GM19463 (cell line): ENCODE measurements around the gene DCUN1D2.
"Not testable (repeated sequence)": the region's sequence is repeated elsewhere in the genome, so short reads cannot be mapped to it uniquely, and the experiment has no call there.

ENCODE experiments used
- ATAC-seq: cut with Tn5 transposase; IDR thresholded peaks from one replicate; pipeline ENCODE4 v1.9.1; 2021; ENCODE audit warnings: mild to moderate bottlenecking, moderate library complexity; ENCODE audit not compliant: unreplicated experiment

The DCUN1D2 gene

DNA sequence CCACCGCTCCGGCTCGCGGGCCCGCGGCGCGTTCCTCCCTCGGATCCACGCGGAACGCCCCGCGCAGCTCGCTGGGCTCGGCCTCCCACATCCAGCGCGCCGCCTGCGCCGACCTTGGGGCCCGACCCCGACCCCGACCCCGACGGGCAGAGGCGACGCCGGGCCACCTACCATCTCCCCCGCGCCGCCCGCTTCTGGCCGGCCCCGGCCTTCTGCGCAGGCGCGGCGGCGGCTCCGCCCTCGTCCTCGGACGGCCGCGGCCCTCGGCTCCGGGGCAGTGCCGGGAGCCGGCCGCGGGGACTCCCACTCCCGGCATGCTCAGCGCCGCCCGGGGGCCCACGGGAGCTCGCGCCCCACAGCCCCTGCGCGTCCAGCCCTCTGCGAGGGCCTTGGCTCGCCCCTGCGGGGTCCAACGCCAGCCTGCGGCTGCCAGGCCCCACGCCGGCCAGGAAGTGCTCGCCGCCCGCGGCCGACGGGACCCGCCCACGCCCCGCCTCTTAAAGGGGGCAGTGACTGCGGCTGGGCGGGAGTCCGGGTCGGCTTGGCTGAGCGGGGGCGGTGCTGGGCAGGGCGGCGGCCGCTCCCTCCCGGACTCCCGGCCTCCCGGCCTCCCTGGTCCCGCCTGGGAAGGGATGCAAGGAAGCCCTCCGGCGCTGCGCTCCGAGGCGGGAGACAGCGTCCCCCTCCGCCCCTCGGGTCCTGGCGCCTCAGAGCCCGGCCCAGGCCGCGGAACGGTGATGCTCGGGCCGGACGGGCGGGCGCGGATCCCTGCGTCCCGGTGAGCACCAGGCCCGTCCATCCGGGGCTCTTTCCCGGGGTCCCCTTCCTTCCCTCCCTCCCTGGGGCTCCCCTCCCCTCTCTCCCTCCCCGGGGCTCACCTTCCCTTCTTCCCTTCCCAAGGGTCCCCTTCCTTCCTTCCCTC lies at the start of gene DCUN1D2:
DCUN1D2 (minus strand) TSS at position 216 of the 922 bp plus-strand sequence; CDS start at position 174, 42 bp downstream.
- ATAC-seq: peak; percentile 81

DNA sequence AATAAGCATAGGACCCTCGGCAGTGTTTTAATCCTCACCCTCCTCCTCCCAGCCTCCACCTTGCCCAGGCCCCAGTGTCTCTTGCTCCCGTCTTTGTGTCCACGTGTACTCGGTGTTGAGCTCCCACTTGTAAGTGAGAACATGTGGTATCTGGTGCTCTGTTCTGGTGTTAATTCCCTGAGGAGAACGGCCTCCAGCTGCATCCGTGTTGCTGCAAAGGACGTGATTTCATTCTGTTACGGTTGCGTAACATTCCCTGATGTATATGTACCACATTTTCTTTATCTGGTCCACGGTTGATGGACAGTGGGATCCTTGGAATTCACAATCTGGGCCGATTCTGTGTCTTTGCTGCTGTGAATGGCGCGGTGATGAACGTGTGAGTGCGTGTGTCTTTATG lies 49.3 kb upstream of the DCUN1D2 start:
- ATAC-seq: no peak

DNA sequence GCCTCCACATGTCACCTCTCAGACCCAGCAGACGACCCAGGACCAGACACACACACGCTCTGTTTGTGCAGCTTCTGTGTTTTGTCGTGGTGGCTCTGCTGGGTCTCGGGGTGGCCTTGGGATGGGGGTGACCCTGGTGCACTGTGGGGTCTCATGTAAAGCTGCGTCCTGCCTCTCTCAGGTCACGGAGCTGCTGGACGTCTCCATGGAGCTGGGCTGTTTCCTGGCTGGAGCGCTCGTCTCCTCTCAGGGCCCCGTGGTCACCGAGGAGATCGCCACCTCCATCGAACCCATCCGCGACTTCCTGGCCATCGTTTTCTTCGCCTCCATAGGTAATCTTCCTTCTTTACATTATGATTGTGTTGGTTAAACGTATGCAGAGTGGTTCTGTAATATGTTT lies 48.7 kb upstream of the DCUN1D2 start:
- ATAC-seq: no peak

DNA sequence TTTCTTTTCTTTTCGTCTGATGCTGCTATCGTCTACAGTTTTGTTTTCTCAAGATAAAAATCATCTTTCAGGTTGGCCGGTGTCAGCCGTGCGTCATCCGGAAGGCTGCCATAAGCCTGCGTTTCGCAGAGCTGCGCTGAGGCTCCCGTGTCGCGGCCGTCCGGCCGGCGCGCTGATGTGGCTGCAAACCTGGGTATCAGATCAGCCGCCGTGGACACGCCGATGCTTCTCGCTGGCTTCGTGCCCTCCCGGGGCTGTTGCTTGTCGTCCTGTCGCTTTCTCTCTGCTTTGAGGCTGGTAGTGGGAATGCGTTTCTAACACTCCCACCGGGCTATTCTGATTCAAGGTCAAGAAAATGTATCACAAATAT lies 48.2 kb upstream of the DCUN1D2 start:
- no peak for ATAC-seq

DNA sequence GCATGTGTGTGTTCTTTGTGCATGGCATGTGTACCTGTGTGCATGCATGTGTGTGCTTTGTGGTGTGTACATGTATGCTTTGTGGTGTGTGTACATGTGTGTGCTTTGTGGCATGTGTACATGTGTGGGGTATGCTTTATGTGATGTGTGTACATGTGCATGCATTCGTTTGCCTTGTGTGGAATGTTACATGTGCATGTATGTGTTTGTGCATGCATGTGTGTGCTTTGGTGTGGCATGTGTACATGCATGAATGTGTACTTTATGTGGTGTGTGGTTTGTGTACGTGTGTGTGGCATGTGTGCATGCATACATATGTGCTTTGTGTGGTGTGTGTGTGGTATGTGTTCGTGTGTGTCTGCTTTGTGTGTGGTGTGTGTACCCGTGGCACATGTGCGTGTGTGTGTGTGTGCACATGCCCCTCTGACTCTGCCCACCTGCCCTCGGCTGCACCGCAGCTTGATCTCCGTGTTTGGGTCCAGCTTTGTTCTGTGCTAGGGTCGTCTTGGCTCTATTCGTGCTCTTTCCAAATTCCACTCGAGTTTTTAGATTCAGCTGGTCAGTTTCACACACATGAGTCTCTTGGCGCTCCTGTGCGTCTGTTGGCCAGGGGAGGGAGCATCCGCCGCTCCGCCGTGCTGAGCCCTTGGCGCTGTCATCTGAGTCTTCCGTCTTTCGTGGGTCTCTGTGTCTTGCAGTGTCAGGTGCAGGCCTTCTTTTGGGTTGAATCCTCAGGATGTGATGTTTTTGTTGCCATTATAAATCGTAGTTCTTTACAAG lies 47.6 kb upstream of the DCUN1D2 start:
- no peak for ATAC-seq

DNA sequence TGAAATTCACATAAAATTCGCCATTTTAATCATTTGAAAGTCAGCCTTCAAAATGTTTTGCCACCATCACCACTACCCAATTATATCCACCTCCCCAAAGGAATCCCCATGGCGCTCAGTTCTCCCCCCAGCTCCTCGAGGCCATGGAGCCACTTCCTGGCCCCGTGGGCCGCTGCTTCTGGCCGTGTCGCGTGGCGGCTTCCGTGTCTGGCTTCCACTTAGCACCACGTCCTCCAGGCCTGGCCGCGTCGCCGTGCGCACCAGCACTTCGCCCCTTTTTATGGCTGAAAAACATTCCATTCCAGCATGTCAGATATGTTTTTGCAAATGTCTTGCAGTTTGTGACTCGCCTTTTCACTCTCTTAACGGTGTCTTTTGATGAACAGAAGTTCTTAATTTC lies 46.7 kb upstream of the DCUN1D2 start:
- no peak for ATAC-seq

DNA sequence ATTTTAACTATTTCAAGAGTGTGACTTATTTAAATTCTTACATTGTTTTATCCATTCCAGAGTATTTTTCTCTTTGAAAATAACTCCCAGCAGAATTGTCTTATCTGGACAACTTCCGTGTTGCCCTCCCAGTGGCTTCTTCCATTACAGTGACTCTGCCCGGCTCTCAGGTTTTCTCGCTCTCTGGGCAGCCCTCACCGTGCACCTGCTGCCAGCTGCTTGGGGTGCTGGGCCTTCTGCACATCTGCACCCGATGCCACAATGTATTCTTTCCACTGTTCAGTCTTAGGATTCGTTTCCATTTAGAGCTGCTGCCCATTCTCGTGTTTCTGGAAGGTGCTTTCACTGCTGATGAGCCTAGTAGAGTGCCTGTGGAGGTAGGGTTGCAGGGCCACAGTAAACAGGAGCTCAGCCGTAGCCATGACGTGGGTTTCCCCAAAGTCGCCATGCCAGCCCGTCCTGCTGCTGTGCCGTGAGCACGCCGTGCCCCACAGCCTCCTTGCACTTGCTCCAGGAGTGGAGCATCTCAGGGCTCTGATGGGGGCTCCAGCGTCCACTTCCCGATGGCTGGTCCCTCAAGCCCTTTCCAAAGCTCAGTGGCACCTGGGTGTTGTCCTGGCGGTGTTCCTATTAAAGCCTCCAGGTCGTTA lies 46.1 kb upstream of the DCUN1D2 start:
- ATAC-seq: no peak

DNA sequence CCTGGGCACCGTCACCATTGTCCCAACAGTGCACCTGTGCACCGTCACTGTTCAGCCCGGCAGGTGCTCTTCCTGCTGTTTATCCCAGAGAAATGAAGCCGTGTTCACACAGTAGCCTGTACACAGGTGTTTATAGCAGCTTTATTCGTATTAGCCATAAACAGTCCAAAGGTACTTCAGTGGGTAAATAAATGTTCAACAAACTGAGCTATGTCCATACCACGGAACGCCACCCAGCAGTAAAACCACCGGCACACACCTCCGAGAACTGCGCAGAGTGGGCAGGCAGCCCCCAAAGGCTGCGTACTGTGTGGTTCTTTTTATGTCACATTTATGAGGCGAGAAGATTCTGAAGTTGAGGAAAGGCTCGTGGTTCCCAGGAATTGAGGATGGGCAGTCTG lies 44.9 kb upstream of the DCUN1D2 start:
- no peak for ATAC-seq

DNA sequence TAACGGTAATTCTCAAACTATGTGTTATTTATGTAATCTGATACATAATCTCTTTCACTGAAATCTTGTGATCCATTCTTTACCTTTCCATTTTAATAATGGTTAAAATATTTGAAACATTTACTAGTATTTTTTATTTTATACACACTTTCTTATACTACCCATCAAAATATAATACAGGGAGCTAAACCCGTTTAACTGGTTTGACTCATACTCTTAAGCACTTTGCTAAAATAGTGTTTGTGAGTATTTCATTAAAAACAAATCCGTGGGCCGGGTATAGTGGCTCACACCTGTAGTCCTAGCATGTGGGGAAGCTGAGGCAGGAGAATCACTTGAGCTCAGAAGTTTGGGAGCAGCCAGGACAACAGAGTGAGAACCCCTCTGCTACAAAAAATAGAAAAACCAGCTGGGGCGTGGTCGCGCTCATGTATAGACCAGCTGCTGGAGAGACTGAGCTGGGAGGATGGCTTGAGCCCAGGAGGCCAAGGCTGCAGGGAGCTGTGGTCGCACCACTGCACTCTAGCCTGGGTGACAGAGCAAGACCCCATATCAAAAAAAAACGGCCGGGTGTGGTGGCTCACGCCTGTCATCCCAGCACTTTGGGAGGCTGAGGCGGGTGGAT lies 43.8 kb upstream of the DCUN1D2 start:
- ATAC-seq: no peak

DNA sequence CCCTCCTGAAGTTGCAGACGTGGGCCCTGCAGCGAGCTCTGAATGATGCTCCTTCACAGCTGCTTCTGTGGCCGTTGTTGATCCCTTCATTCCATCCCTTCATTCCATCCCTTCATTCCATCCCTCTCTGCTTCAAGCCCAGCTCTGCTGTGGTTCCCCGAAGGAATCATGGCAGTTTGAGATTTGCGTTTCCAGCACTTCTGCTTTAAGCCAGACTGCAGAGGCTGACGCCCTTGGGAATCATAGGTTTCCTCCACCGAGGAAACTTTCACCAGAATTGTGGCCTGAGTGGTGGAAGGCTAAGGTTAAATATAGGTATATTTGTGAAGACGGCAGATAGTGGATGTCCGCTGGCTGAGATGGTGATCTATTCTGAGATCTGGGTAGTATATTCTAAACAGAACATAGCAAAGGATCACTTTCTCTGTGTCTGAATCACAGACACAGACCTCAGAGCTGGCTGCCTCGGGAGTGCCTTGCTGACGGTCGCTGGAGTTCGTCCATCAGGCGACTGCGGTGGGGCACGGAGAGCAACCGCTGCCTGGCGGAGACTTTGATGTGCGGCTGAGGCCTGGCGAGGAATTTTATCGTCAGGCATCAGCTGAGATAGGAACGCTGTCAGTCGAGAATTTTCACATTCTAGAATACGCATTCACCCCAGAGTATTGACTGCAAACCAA lies 42.8 kb upstream of the DCUN1D2 start:
- no peak for ATAC-seq

DNA sequence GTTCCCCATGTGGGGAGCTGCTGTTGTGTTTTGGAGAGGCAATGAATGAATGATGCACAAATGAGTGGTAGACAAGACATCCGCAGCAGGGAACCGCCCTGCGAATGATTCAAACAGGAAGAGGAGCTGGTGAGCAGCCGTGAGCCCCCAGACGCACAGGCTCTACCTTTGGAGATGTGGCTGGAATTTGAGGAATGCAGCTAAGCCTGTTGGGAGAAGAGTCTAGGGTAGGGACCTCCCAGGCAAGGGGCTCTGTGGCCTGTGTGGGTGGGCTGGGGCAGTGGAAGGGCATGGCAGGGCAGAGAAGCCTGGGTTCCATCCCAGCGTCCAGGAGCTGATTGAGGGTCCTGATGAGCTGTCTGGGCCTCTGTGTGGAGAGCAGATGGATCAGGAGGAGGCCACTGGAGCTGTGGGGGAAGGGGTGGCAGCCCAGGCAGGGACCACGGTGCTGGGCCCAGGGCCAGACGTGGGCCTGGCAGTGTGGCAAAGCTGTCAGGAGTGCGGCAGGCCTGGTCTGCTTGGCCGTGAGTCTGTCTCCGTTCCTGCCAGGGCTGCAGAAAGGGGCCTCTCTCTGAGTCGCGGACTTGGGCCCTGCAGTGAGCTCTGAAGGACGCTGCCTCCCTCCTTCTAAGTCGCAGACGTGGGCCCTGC lies 41.8 kb upstream of the DCUN1D2 start:
- no peak for ATAC-seq

DNA sequence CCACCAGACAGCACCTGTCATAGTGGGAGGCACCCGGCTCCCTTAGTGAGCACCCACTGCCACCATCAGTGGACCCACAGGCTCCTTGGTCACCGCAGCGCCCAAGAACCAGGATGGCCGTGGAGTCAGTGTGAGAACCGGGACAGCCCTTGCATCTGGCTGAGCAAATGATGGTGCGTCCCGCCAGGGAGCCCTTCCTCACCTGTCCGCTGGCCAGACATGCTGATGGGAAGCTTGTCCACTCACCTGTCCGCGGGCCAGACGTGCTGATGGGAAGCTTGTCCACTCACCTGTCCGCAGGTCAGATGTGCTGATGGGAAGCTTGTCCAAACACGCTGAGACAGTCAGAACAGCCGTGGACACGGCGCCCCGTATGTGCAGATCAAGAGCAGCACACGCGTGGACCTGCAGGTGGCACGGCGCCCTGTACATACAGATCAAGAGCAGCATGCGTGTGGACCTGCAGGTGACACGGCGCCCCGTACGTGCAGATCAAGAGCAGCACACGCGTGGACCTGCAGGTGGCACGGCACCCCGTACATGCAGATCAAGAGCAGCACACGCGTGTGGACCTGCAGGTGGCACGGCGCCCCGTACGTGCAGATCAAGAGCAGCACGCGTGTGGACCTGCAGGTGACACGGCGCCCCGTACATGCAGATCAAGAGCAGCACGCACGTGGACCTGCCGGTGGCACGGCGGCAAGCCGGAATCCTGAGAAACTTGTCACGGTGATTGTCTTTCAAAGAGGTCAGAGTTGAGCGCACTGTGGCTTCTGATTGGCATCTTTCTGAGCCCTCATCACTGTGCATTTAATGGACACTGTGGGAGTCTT lies 40.7 kb upstream of the DCUN1D2 start:
- no peak for ATAC-seq

DNA sequence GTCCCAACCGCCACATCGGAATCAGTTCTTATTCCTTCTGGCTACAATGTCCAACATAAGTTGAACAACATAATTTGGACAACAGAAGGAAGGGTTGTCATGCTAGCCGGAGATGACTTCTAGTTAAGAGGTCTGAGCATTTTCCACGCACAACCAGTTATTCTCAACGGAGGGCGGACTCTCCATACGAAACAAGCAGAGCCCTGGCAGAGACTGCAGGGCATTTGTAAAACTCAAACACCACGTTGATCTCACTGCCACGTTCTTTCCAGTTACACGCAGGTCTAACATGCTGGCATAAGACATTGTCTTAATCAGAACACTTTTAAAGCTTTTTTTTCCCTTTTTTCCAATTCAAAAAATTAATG lies 38.3 kb upstream of the DCUN1D2 start:
- no peak for ATAC-seq

DNA sequence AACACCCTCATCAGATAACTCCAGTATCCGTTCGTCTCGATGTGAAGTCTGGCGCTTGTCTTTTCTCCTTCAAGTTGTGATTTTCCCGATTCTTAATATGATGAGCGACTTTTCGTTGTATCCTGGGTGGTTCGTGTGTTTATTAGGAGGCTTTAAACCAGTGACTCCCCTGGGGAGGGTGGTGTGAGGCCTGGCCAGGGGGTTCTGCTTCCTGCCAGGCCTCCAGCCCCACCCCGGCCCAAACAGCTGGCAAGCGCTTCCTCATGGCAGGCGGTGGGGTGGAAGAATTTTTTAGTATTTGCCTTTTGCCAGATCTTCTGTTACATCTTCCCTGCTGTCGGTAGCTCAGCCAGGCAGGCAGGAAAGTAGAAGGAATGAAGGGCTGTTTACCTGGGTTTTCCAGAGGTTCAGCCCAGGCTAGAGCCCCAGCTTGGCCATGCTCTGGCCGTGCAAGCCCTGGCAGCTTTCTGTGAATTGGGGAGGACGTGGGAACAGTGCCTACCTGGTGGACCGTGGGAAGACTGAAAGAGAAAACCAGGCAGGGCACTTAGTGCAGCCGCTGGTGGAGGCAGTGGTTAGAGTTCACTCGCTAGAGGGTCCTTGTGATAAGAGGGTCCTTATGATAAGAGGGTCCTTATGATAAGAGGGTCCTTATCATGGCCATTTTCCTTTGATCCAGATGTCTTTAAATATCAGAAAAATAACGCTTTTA lies 37.7 kb upstream of the DCUN1D2 start:
- no peak for ATAC-seq

DNA sequence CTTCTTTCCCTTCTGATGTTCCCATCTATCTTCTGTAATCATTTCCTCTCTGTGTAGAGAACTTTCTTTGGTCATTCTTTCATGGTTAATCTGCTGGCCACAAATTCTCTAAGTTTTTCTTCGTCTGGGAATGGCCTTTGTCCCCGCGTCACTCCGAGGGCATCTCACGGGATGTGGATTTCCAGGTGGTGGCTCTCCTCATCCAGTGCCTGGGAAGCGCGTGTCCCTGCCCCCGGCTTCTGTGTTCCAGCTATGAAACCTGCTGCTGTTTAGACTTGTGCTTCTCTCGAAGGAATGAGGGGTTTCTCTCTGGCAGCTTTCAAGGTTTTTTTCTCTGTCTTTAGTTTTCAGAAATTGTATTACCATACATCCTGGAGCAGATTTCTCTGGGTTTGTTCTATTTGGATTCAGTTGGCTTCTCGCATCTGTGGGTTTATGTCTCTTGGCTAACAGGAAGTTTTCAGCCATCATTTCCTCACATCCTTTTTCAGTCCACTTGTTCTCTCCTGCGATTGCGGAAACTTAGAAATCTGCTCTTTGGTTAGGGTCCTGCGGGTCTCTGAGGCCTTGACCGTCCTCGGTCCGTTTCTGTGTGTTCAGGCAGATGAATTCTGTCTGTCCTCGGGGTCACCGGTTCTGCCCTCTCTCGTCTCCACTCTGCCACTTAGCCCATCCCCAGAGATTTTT lies 36.9 kb upstream of the DCUN1D2 start:
- ATAC-seq: no peak

DNA sequence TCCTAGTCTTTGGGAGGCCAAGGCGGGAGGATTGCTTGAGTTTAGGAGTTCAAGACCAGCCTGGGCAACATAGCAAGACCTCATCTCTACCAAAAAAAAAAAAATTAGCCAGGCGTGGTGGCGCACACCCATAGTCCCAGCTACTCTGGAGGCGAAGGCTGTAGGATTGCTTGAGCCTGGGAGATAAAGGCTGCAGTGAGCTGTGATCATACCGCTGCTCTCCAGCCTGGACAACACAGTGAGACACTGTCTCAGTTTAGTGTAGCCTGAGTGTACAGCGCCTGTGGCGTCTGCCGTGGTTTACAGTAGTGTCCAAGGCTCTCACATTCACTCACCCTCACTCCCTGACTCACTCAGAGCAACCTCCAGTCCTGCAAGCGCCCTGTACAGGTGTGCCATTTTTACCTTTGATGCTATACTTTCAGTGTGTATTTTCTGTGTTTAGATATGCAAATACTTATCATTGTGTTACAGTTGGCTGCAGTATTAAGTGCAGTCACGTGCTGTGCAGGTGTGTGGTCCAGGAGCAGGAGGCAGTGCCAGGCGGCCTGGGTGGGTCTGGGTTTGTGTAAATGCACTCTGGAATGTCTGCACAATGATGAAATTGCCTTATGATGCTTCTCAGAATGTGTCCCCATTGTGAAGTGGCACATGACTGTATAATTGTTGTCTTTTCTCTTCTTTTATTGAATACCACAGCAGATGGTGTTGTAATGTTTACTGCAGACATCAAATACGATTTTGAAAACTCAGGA lies 36.1 kb upstream of the DCUN1D2 start:
- ATAC-seq: no peak

DNA sequence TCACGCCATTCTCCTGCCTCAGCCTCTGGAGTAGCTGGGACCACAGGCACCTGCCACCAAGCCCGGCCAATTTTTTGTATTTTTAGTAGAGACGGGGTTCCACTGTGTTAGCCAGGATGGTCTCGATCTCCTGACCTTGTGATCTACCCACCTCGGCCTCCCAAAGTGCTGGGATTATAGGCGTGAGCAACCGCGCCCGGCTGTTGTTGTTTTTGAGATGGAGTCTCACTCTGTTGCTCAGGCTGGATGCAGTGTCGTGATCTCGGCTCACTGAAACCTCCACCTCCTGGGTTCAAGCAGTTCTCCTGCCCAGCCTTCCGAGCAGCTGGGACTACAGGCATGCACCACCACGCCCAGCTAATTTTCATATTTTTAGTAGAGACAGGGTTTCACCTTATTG lies 31.9 kb upstream of the DCUN1D2 start:
- ATAC-seq: not testable (repeated sequence)
